Epidermal melanocyte (primary cell): ENCODE data around the gene CPSF4.

Experiments
- DNase-seq: peaks from one replicate; pipeline ENCODE4 v3.0.0; 2011; ENCODE audit warnings: low spot score; ENCODE audit not compliant: insufficient read length

Gene CPSF4

GRCh38 chr7:99438573-99439480 is at the start of gene CPSF4, which contains the start of gene PTCD1:
Gene CPSF4, plus strand, starts transcription at chr7:99438943. Its CDS starts 140 bp downstream, at chr7:99439083.
Gene PTCD1, minus strand, starts transcription at chr7:99438798. Its CDS starts 3,556 bp downstream, at chr7:99435242.
- DNase-seq: peak; percentile 99

- DNase-seq: no peak
Measured at GRCh38 chr7:99389772-99390171, 49.0 kb upstream of the CPSF4 start.

GRCh38 chr7:99390941-99391602 is 47.7 kb upstream of the CPSF4 start:
- DNase-seq: no peak

GRCh38 chr7:99392046-99392445 is 46.7 kb upstream of the CPSF4 start:
- DNase-seq: no peak

- DNase-seq: no peak
Measured at GRCh38 chr7:99392659-99393354, 45.9 kb upstream of the CPSF4 start.

GRCh38 chr7:99393355-99394187 is 45.2 kb upstream of the CPSF4 start:
- no peak for DNase-seq

GRCh38 chr7:99394188-99394502 is 44.6 kb upstream of the CPSF4 start:
- no peak for DNase-seq

GRCh38 chr7:99395616-99396327 is 43.0 kb upstream of the CPSF4 start:
- no peak for DNase-seq

- DNase-seq: no peak
Measured at GRCh38 chr7:99396418-99397296, 42.1 kb upstream of the CPSF4 start.

GRCh38 chr7:99397297-99397983 is 41.3 kb upstream of the CPSF4 start:
- DNase-seq: no peak

GRCh38 chr7:99398891-99399445 is 39.8 kb upstream of the CPSF4 start:
- DNase-seq: no peak

GRCh38 chr7:99399597-99399996 is 39.1 kb upstream of the CPSF4 start:
- DNase-seq: no peak

GRCh38 chr7:99402854-99403253 is 35.9 kb upstream of the CPSF4 start:
- no peak for DNase-seq

- no peak for DNase-seq
Measured at GRCh38 chr7:99403764-99404163, 35.0 kb upstream of the CPSF4 start.

- no peak for DNase-seq
Measured at GRCh38 chr7:99404235-99404976, 34.3 kb upstream of the CPSF4 start.

- DNase-seq: no peak
Measured at GRCh38 chr7:99404977-99405320, 33.8 kb upstream of the CPSF4 start.

GRCh38 chr7:99406557-99406956 is 32.2 kb upstream of the CPSF4 start:
- DNase-seq: no peak

GRCh38 chr7:99407872-99408378 is 30.8 kb upstream of the CPSF4 start:
- DNase-seq: peak; percentile 52
